Activated CD8-positive, alpha-beta T cell treated with anti-CD3 and anti-CD28 coated beads for 36 hours (primary cell): Measurements from ENCODE around the gene SETD2. TPM values are rescaled to one million over a fixed set of nuclear protein-coding genes. Genes with fewer than 3 reads are reported as not detected.
"Not testable (repeated sequence)": the region's sequence is repeated elsewhere in the genome, so short reads cannot be mapped to it uniquely, and the experiment has no call there.

Source experiments
- ATAC-seq: fragments of 200-7000 bp; cut with Tn5 transposase; one replicate; pipeline ENCODE4 v1.10.0; 2021; ENCODE audit warnings: mild to moderate bottlenecking, moderate library complexity
- CTCF ChIA-PET: fragments of 350-600 bp; sonication (Branson Sonifier 250); formaldehyde crosslinking; loops from one replicate; lab custom pipeline; 2021; ENCODE audit warnings: antibody characterized with exemption; lab: Charles Lee
- POLR2A ChIA-PET: fragments of 350-600 bp; sonication (Branson Sonifier 250); formaldehyde crosslinking; loops from one replicate; lab custom pipeline; 2021; ENCODE audit warnings: antibody characterized with exemption; lab: Charles Lee
- DNase-seq: peaks from one replicate; pipeline ENCODE4 v3.0.0-alpha.2; 2020
- H3K27ac Mint-ChIP-seq: one replicate; pipeline ENCODE4 v1.8.0; 2021; ENCODE audit warnings: mild to moderate bottlenecking, mixed read lengths
- H3K27me3 Mint-ChIP-seq: one replicate; pipeline ENCODE4 v1.8.0; 2021; ENCODE audit warnings: mixed read lengths
- H3K36me3 Mint-ChIP-seq: one replicate; pipeline ENCODE4 v1.8.0; 2021; ENCODE audit warnings: low read depth, mixed read lengths
- H3K4me1 Mint-ChIP-seq: one replicate; pipeline ENCODE4 v1.8.0; 2021; ENCODE audit warnings: low read depth, mixed read lengths
- H3K4me3 Mint-ChIP-seq: one replicate; pipeline ENCODE4 v1.8.0; 2021; ENCODE audit warnings: mild to moderate bottlenecking, moderate library complexity, mixed read lengths
- H3K9me3 Mint-ChIP-seq: one replicate; pipeline ENCODE4 v1.8.0; 2021; ENCODE audit warnings: mixed read lengths
- intact Hi-C: fragments of 100-400 bp; cut with micrococcal nuclease; formaldehyde crosslinking; loops from one replicate; pipeline ENCODE4 v1.10.0; 2022
- total RNA-seq, 2 experiments: library from RNA; stranded (reverse); gene quantifications; one replicate each; pipeline ENCODE4 v1.2.3, GENCODE V29; 2021
- TF ChIP-seq, protein P1 (sequence below): fragments of 200-600 bp; IDR thresholded peaks from one replicate; pipeline ENCODE4 v1.8.0; 2022; ENCODE audit warnings: antibody characterized with exemption, mild to moderate bottlenecking

SETD2 gene
- total RNA-seq, 2 experiments from 2014 or later: 34.7 to 36.1 TPM

DNA sequence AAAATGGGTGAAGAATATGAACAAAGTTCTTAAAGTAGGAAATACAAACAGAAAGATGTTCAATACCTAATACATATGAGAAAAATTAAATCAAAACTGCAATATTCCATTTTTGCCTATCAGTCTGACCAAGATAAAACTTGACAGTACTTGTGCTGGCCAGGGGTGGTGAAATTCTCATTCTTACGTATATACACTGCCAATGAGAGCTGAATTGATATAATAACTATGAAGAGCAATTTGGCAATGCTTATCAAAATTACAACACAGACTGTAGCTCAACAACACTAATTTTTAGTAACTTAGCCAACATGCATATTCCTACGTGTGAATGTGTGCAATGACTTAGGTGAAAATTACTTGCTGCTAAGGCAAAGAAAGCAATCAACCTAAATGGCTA, 90.2 kb downstream of the SETD2 start:
- Mint-ChIP-seq H3K27ac (no peak overlapping the region), H3K4me3 (no peak overlapping the region), H3K4me1 (peaks cover 7% of the 10 kb centered on the region), H3K36me3 (peaks cover 13% of the 10 kb centered on the region), H3K9me3 (no peaks in the 10 kb centered on the region), H3K27me3 (no peaks in the 10 kb centered on the region)
- ATAC-seq (no peak), DNase-seq (no peak)
- POLR2A ChIA-PET: interaction anchor here (0.6 kb wide), 1 partner anchor 327 kb away, joined by 3 read pairs; no protein-coding TSS in a partner anchor
- CTCF ChIA-PET: interaction anchor here (0.6 to 0.7 kb wide), 2 partner anchors 29 to 91 kb away, joined by 3 read pairs; no protein-coding TSS in a partner anchor
- intact Hi-C loops: no loop called here
- TF ChIP-seq, protein P1, sequence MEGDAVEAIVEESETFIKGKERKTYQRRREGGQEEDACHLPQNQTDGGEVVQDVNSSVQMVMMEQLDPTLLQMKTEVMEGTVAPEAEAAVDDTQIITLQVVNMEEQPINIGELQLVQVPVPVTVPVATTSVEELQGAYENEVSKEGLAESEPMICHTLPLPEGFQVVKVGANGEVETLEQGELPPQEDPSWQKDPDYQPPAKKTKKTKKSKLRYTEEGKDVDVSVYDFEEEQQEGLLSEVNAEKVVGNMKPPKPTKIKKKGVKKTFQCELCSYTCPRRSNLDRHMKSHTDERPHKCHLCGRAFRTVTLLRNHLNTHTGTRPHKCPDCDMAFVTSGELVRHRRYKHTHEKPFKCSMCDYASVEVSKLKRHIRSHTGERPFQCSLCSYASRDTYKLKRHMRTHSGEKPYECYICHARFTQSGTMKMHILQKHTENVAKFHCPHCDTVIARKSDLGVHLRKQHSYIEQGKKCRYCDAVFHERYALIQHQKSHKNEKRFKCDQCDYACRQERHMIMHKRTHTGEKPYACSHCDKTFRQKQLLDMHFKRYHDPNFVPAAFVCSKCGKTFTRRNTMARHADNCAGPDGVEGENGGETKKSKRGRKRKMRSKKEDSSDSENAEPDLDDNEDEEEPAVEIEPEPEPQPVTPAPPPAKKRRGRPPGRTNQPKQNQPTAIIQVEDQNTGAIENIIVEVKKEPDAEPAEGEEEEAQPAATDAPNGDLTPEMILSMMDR: no peak

GRCh38 chr3:47070770-47071169, 93.1 kb downstream of the SETD2 start:
- TF ChIP-seq, protein P1: no peak
- DNase-seq (no peak), ATAC-seq (no peak)
- Mint-ChIP-seq H3K27me3 (no peaks in the 10 kb centered on the region), H3K36me3 (peaks cover 5% of the 10 kb centered on the region), H3K9me3 (no peaks in the 10 kb centered on the region), H3K4me1 (peaks cover 5% of the 10 kb centered on the region), H3K27ac (no peak overlapping the region), H3K4me3 (no peak overlapping the region)
- POLR2A ChIA-PET: interaction anchor here (1.3 kb wide), 1 partner anchor 53 kb away, joined by 3 read pairs; no protein-coding TSS in a partner anchor
- CTCF ChIA-PET: interaction anchor here (1.2 kb wide), 1 partner anchor 9 kb away, joined by 3 read pairs; no protein-coding TSS in a partner anchor
- intact Hi-C loops: no loop called here

DNA sequence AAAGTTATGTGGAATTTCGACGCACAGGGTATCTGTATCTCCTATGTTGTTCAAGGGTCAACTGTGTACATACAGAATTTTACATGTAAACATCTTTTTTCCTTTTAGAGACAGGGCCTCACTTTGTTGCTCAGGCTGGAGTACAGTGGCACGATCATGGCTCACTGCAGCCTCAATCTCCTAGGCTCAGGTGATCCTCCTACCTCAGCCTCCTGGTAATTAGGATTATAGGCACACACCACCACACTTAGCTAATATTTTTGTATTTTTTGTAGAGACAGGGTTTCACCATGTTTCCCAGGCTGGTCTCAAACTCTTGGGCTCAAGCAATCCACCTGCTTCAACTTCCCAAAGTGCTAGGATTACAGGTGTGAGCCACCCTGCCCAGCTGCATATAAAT, 97.7 kb downstream of the SETD2 start:
- H3K4me1 Mint-ChIP-seq, H3K27ac Mint-ChIP-seq, H3K9me3 Mint-ChIP-seq, H3K4me3 Mint-ChIP-seq, intact Hi-C loops, ATAC-seq, H3K27me3 Mint-ChIP-seq, DNase-seq, CTCF ChIA-PET: not testable (repeated sequence)
- POLR2A ChIA-PET: interaction anchor here (1.0 kb wide), 1 partner anchor 15 kb away, joined by 3 read pairs; no protein-coding TSS in a partner anchor
- H3K36me3 Mint-ChIP-seq: peaks cover 11% of the 10 kb centered on the region

DNA sequence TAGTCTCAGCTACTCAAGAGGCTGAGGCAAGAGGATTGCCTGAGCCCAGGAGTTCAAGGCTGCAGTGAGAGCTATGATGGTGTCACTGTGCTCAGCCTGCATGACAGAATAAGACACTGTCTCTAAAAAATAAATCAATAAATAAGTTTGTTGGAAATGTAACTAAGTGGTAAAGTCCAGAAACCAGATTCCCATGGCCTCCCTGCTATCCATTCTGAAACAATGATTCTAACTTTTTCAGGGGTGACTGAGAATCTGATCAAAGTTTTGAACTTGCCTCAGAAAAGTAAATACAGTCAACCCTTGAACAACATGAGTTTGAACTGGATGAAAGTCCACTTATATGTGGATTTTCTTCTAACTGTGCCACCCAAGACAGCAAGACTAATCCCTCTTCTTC, 98.2 kb downstream of the SETD2 start:
- Mint-ChIP-seq H3K4me1 (no peaks in the 10 kb centered on the region), H3K27me3 (no peaks in the 10 kb centered on the region), H3K36me3 (peaks cover 13% of the 10 kb centered on the region), H3K4me3 (no peak overlapping the region), H3K27ac (no peak overlapping the region), H3K9me3 (no peaks in the 10 kb centered on the region)
- intact Hi-C loops: no loop called here
- TF ChIP-seq, protein P1: no peak
- no peak for DNase-seq
- no peak for ATAC-seq
- CTCF ChIA-PET: no interaction called here
- POLR2A ChIA-PET: interaction anchor here (1.0 kb wide), 1 partner anchor 14 kb away, joined by 3 read pairs; no protein-coding TSS in a partner anchor

DNA sequence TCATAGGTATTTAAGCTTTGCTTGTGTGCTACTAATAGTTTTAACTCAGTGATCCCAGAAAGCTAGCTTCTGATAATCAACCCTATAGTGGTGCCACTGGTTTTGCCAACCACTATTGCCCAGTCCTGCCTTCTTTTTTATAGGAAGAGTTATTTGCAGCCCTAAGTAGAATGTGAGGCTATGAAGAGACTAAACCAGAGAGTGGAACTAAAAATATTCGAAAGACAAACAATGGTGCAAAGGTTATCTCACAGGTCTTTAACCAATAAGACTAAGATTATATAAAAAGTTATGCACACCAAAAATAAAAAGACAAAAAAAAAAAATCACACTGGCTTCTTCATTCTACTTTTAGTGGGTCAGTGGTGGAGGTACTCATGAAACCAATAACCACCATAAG, 98.9 kb downstream of the SETD2 start:
- Mint-ChIP-seq H3K9me3 (no peaks in the 10 kb centered on the region), H3K27ac (no peak overlapping the region), H3K4me1 (no peaks in the 10 kb centered on the region), H3K4me3 (no peak overlapping the region), H3K36me3 (peaks cover 16% of the 10 kb centered on the region), H3K27me3 (no peaks in the 10 kb centered on the region)
- ATAC-seq (no peak), DNase-seq (no peak)
- ChIA-PET POLR2A (no interaction called here), CTCF (no interaction called here)
- TF ChIP-seq, protein P1: no peak
- intact Hi-C loops: no loop called here
